MV-4-11 (cell line): ENCODE data around the gene MAZ.
A peak's percentile ranks its signal among the peaks of the same experiment; 100 is the strongest.

Source experiments
- DNase-seq: peaks from one replicate; lab custom pipeline; 2025; lab: John Stamatoyannopoulos, UW

Gene MAZ

DNA sequence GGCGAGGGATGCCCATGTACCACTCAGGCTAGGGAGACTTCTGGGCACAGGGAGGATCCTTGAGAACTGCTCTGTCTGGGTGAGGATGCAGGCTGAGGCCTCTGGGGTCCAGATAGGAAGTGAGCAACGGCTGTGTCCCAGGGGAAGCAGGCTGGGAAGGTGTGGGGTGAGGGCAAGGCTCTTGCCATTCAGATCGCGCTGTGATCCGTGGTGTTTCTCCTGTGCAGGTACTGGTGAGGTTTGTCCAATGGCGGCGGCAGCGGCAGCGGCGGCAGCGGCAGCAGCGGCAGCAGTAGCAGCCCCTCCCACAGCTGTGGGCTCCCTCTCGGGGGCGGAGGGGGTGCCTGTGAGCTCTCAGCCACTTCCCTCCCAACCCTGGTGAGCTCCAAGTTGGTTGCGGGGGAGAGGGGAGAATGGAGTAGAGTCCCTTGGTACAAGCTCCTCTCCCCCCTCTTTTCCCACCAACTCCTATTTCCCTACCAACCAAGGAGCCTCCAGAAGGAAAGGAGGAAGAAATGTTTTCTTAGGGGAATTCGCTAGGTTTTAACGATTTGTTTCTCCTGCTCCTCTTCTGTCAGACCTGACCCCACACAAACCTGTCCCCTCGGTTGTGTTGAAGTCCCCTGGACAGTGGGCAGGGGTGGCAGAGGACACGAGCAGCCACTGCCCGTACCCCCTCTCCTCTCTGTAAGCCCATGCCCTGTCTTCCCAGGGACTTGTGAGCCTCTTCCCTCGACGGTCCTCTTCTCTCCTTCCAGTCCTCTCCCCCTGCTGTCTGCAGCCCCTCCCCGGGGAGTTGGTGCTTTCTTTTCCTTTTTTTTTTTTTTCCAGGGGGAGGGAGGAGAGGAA, 3.7 kb downstream of the MAZ start:
- DNase-seq = peak; percentile 28

DNA sequence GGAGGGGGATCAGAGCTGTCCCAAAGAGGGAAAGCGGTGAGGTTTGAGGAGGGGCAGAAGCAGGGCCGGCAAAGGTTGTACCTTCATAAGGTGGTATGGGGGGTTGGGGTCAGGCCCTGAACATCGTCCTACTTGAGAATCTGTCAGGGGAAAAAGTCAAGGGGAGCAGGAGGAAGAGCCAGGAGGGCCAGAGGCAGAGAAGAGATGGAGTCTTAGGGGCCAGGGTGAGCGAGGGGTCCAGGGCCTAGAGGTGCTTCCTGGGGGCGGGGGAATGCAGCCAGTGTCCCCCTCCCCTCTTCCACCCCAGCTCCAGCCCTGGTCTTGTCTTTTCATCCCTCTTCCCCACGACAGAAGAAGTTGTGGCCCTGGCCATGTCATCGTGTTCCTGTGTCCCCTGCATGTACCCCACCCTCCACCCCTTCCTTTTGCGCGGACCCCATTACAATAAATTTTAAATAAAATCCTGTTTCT, 4.4 kb downstream of the MAZ start:
- no peak for DNase-seq

DNA sequence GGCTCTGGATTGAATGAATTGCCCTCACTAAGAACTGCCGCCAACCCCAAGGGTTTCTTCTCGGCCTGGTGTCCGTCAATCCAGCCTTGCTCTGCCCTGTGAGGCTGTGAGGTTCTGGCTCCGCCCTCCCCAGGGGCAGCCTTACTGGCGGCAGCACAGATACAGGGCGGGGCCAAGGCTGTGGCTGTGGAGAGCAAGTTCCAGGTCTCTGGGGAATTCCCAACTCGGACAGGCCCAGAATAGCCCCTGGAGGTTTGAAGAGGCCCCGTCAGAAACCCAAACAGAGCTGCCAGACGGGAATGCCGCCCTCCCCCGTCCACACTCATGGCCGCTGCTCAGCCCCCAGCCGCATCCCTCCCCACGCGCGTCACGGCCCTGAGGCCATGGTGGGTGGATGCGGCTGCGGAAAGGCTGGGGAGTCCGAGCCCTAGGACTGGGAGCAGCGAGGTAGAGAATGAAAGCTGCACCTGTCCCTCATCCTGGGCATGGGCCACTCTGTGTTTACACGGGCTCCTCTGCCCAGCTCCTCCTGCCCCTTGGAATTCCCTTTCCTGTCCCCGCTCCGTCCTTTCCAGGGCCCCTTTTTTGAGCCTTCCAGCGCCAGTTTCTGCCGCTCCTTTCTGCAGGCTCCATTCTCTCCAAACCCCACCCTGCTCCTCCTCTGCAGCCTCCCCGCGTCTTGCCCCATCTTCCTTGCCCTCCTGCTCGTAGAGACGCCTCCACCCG, 5.0 kb downstream of the MAZ start:
- DNase-seq = peak; percentile 84

DNA sequence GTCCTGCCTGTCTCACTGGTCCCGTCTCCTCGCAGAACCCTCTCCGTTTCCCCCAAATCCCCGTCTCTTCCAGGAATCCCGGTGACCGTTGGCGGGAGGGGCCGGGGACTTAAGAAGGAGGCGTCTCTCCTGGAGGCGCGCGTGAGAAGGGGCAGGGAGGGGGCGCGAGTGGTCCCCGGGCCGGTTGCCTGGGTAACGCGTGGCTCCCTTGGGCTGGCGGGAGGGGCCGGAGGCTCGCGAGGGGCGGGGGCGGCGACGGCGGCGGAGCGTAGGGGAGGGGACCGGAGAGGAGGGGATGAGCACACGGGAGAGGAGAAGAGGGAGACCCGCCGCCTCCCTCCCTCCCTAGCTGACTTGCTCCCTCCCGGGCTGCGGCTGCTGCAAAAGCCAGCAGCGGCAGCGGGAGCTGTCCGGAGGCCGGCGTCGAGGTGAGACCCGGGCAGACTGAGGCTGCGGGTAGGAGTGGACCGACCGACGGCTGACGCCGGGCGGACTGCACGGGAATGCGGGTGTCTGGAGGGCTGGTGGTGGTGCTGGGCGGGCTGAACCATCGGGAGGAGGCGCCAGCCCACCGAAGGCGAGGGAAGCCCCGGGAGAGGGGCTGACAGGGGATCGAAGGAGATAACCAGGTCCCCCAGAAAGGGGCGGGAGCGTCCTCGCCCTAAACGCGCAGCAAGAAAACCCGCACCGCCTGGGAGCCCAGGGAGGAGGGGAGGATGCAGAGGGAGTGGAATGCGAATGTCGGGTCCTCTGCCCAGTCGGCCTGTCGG, 5.8 kb downstream of the MAZ start, which contains the start of gene PRRT2:
PRRT2 (plus strand) TSS at position 298 of the 770 bp plus-strand sequence. CDS start 862 bp downstream, outside the sequence.
- DNase-seq = no peak

DNA sequence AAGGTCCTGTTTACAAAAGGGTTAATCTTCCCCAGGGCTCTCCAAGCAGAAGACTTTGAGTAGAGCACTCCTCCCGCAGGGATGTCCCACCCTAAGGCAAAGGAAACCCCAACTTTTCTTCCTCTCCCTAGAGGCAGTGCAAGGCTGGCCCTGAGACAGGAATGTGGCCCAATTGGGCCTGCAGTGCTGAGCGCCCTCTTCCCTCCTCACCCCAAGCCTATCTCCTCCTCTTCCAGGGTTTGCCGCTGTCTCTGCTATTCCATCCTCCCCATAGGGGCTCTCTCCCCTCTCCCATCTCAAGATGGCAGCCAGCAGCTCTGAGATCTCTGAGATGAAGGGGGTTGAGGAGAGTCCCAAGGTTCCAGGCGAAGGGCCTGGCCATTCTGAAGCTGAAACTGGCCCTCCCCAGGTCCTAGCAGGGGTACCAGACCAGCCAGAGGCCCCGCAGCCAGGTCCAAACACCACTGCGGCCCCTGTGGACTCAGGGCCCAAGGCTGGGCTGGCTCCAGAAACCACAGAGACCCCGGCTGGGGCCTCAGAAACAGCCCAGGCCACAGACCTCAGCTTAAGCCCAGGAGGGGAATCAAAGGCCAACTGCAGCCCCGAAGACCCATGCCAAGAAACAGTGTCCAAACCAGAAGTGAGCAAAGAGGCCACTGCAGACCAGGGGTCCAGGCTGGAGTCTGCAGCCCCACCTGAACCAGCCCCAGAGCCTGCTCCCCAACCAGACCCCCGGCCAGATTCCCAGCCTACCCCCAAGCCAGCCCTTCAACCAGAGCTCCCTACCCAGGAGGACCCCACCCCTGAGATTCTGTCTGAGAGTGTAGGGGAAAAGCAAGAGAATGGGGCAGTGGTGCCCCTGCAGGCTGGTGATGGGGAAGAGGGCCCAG, 6.7 kb downstream of the MAZ start:
- DNase-seq = no peak

DNA sequence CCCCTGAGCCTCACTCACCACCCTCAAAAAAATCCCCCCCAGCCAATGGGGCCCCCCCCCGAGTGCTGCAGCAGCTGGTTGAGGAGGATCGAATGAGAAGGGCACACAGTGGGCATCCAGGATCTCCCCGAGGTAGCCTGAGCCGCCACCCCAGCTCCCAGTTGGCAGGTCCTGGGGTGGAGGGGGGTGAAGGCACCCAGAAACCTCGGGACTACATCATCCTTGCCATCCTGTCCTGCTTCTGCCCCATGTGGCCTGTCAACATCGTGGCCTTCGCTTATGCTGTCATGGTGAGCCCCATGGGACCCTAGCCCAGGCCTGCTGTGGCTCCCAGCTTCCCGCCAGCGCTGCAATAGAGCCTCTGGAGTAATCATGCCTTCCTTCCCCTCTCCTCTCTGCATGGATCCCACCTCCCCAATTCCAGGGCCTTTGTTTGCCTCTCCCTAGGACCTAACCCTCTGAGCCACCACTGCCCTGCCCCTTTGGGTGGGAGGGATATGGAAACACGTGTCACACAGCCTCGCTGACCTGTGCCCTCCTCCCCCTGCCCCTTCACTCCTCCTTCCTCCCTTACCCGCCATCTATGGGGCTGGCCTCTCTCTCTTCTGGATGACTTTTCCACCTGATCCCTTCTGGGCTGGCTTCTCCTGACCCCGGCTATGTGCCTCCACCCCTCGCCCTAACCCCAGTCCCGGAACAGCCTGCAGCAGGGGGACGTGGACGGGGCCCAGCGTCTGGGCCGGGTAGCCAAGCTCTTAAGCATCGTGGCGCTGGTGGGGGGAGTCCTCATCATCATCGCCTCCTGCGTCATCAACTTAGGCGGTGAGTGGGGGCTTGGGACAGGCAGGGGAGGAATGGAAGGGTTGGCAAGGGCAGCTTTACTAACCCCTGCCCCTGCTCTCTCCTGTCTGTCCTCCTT, 7.6 kb downstream of the MAZ start:
- DNase-seq = no peak

DNA sequence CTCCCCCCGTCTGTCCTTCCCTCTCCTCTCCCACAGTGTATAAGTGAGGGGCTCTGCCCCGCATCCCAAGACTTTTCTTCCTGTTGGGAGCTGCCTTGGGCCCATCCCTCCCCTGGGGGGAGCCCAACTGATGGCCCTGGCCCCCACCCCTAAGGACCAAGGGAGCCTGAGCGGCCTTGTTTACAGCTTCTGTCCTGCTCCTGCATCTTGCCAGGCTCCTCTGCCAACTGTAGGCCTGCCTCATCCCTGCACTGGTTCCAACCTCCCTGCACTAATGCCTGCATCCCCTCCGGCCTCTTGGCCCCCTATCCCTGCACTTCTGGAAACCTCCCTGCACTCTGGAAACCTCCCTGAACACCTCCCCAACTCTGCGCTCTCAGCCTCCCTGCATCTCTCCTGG, 8.3 kb downstream of the MAZ start:
- DNase-seq = no peak

DNA sequence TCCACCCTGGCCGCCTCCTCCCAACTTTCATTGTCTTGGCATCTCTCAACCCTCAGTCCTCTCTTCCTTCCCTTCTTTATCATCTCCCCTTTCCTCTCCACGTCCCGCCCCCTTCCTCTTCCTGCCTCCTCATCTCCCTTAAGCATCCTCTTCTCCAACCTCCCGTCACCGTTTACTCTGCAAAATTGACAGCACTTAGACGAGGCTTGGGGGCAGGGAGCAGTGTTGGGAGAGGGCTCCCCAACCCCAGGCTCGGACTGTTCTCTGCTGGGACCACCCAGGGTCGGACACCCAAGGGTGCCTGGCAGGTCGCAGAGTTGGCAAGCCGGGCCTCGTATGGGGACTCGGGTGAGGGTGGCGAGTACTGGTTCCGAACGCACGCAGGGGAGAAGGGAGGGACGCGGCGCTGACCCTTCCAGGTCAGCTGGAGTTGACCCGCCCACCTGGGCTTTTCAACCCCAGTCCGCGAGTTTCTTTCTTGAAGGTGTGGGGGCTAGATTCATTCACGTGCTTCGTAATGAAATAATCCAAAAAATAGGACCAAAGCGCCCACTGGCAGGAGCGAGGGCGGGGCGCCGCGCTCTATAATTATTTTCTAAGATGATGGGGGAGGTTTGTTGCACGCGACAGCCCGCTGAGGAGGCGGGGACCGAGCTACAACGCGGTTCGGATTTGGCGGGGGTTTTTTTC, 8.8 kb downstream of the MAZ start:
- no peak for DNase-seq

DNA sequence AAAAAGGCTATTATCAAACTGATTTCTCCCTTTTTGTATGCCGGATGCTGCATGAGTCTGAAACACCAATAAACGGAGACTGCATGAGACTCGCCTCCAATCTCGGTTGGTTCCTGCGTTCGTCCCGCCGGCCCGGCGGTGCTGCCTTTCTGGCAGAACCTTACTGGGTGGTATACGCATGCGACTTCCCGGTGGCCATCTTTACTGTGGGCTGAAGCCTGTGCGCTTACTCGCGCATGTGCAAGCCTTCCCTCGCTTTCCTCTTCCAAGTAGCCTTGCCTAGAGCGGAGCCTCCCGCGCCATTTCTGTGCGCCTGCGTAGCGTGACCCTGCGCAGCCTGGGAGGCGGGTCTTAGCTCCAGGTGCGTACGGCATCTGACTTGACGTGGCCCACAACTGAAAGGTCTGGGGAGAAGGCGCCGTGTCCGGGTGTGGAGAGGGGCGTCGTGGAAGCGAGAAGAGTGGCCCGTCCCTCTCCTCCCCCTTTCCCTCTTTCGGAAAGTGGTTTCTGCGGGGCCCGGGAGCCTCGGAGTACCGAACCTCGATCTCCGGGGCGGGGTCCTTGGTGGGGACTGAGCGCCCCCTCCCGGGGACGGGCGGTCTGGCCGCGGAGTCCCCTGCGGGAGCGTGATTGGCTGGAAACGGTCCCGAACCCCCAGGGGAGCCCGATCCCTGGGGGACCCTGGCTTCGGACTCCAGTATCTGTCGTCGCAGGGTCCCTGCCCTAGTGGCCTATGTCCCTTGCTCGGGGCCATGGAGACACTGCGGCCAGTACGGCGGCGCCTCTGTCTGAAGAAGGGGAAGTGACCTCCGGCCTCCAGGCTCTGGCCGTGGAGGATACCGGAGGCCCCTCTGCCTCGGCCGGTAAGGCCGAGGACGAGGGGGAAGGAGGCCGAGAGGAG, 9.7 kb downstream of the MAZ start, which contains the start of gene PAGR1:
PAGR1 (plus strand) TSS at position 360 of the 901 bp plus-strand sequence; CDS start at position 734, 374 bp downstream.
- DNase-seq = peak; percentile 99

DNA sequence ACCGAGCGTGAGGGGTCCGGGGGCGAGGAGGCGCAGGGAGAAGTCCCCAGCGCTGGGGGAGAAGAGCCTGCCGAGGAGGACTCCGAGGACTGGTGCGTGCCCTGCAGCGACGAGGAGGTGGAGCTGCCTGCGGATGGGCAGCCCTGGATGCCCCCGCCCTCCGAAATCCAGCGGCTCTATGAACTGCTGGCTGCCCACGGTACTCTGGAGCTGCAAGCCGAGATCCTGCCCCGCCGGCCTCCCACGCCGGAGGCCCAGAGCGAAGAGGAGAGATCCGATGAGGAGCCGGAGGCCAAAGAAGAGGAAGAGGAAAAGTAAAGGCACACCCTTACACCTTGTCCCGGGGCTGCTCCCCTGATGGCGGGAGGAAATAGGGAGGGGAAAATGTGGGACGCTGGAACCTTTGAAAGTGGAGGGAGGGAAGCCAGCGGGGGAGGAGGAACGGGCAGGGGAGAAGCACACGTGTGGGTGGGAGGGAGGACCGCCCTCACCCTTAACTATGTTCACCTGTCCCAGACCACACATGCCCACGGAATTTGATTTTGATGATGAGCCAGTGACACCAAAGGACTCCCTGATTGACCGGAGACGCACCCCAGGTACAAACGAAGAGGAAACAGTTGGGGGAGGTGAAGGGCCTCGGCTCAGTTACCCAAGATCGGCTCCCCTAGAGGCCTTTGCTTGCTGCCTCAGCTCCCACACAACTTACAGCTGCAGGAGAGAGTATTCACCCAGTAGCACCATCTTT, 10.5 kb downstream of the MAZ start:
- DNase-seq = peak; percentile 47

DNA sequence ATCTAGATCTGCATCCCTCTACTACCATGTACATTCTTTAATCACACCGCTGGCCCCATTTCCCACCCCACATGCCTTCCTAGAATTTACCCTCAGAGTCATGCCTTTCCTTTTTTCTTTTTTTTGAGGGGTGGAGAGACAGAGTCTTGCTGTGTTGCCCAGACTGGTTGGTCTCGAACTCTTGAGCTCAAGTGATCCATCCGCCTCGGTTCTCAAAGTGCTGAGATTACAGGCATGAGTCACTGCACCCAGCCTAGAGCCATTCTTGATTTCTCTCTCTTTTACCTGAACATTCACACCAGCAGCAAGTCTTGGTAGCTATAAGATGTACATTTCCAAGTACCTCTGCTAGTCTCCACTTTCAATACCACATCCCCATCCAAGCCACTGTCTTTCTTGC, 11.8 kb downstream of the MAZ start:
- no peak for DNase-seq

DNA sequence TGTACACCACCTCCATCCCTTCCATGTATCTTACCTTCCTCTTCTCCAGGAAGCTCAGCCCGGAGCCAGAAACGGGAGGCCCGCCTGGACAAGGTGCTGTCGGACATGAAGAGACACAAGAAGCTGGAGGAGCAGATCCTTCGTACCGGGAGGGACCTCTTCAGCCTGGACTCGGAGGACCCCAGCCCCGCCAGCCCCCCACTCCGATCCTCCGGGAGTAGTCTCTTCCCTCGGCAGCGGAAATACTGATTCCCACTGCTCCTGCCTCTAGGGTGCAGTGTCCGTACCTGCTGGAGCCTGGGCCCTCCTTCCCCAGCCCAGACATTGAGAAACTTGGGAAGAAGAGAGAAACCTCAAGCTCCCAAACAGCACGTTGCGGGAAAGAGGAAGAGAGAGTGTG, 13.2 kb downstream of the MAZ start:
- no peak for DNase-seq

DNA sequence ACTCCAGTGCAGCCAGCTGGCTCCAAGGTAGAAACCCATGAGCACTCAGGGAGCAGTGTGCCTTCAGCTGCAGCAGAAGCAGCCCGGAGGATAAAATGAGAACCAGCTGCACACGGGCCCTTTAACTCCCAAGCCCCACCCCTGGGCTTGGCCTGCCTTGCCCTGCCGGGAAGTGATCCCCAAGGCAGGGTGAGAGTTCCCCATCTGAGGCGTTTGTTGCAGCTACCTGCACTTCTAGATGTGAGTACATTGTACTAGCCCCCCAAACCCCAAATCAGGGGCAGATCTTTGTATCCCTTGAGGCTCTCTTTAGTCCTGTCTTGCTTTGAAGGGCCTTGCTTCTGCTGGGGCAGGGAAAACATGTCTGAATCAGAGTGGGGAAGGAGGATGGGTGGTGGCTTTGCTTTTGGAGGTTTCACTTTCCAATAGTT, 14.0 kb downstream of the MAZ start, which contains the start of gene MVP:
MVP (plus strand) TSS at position 192 of the 431 bp plus-strand sequence. CDS start 10,088 bp downstream, outside the sequence.
- peak; percentile 70 for DNase-seq

DNA sequence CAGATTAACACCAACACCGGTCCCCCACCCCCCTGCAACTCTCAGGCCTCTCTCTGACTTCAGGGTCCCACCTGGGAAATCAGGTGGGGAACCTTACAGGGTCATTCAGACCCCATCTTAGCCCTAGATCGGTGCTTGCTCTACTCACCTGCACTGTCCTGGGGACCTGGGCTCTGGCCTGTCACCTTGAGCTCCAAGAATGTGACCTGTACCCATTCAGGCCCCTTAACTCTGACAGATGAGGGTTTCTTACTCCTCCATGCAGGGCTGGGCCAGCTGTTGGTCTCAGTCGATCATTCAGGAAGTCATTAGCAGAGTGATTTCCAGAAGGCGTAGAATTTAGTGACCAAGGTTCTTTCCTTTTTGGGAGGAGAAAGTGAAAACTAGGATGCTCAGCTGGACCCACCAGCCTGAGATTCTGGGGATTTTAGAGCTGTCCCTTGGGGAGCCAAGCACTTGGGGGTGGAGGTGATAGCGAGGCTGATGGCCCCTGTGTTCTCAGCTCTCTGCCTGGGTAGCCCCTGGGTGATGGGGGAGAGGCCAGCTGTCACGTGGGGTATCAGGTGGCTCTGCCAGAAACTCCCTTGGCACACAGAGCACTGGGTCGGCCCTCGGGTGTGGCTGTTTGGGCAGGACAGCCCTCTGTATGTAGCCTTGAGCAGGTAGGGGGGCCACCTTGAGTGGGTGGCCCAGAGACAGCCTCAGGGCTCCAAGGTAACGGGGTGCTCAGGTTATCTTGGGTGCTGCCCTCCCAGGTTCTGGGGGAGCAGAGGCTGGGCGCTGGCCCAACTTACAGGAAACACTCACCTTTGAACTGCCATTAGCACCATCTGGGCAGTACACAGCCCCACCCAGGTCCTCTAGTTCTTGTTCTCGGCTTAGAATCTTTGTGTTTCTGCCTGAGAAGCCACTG, 14.7 kb downstream of the MAZ start:
- DNase-seq = no peak

DNA sequence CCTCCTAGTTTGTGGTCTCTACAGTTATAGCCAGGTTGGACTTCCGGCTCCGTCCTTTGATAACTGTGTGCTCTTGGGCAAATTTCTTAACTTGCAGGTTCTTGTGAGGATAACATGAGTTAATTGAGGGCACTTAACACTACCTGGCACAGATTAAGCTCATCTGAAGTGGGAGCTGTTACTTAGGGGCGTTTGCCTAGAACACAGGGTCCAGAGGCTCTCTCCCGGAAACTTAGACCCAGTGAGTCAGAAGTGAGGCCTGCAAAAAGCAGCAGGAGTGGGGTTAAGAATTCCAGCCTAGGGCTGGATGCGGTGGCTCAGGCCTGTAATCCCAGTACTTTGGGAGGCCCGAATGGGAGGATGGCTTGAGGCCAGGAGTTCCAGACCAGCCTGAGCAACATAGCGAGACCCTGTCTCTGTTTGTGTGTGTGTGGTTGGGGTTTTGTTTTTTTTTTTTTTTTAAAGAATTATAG, 15.3 kb downstream of the MAZ start:
- no peak for DNase-seq

DNA sequence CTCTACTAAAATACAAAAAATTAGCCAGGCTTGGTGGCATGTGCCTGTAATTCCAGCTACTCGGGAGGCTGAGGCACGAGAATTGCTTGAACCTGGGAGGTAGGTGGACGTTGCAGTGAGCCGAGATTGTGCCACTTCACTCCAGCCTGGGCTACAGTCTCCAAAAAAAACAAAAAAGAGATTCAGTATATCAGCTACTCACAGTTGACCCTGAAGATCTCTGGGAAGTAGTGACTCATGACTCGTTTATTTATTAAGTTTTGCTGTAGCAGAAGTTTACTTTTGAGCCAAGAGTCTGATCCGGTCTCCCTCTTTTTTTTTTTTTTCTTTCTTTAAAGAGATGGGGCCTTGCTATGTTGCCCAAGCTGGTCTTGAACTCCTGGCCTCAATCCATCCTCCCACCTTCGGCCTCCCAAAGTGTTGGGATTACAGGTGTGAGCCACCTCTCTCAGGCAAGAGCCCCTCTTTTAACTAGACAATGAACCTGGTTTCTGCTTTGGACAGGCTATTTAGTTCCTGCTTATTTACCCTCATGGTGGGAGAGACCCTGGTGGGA, 18.3 kb downstream of the MAZ start:
- DNase-seq = peak; percentile 33
